ENCODE results near the gene CWC22. TPM values are rescaled to one million over a fixed set of nuclear protein-coding genes. Genes with fewer than 3 reads are reported as not detected.

Gene CWC22
- total RNA-seq, 1 donor from 2014 or later: 18.0 TPM

DNA sequence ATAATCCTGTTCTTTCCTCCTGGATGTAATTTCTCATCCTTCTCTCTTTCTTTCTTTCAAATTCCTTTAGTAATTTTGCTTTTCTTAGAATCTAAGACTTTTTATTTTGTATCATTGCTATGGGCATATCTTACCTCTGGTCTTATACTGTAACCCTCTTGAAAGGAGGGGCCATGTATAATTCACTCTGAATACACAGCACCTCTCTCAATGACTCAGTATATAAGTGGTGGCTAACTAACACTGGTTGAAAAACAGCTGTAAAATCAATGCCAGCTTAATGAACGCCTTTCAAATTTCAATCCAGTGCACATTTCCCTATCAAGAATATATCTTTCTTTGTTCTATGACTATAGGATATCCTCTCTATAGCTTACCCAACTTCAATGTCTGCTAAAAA, 53.7 kb downstream of the CWC22 start:
- DNase-seq (ENCODE audit: low read depth): no peak
- Histone ChIP-seq H3K36me3 (ENCODE audit: control insufficient read depth, insufficient read depth, low read length) (no peaks in the 10 kb centered on the region), H3K4me3 (ENCODE audit: low read depth, low read length) (no peak overlapping the region), H3K27me3 (ENCODE audit: control insufficient read depth, insufficient read depth, low read length) (no peaks in the 10 kb centered on the region)
- TF ChIP-seq, protein P1, sequence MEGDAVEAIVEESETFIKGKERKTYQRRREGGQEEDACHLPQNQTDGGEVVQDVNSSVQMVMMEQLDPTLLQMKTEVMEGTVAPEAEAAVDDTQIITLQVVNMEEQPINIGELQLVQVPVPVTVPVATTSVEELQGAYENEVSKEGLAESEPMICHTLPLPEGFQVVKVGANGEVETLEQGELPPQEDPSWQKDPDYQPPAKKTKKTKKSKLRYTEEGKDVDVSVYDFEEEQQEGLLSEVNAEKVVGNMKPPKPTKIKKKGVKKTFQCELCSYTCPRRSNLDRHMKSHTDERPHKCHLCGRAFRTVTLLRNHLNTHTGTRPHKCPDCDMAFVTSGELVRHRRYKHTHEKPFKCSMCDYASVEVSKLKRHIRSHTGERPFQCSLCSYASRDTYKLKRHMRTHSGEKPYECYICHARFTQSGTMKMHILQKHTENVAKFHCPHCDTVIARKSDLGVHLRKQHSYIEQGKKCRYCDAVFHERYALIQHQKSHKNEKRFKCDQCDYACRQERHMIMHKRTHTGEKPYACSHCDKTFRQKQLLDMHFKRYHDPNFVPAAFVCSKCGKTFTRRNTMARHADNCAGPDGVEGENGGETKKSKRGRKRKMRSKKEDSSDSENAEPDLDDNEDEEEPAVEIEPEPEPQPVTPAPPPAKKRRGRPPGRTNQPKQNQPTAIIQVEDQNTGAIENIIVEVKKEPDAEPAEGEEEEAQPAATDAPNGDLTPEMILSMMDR (IDR thresholded peaks at IDR 0.05; ENCODE audit: insufficient read depth, low read length, poor library complexity, severe bottlenecking): no peak

DNA sequence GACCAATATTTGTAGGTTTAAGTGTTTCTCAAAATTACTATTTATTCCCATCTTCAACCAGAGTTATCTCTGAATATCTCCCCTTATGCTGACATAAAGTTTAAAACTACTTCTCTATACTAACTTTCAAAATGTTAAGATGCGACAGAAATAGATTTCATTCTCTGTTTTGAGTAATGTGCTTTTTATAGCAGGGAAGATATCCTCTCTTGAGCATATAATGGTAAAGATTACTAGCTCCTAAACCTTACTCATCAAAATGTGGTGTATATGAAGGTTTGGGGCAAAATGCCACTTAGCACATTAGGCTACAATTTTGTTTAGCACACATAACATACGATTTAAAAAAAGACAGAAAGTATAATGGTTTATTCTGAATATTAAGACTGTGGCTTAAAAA, 54.4 kb downstream of the CWC22 start:
- DNase-seq (ENCODE audit: low read depth): no peak
- H3K36me3 ChIP-seq (ENCODE audit: control insufficient read depth, insufficient read depth, low read length): no peaks in the 10 kb centered on the region
- TF ChIP-seq, protein P1 (IDR thresholded peaks at IDR 0.05; ENCODE audit: insufficient read depth, low read length, poor library complexity, severe bottlenecking): no peak
- H3K4me3 ChIP-seq (ENCODE audit: low read depth, low read length): no peak overlapping the region
- H3K27me3 ChIP-seq (ENCODE audit: control insufficient read depth, insufficient read depth, low read length): no peaks in the 10 kb centered on the region

DNA sequence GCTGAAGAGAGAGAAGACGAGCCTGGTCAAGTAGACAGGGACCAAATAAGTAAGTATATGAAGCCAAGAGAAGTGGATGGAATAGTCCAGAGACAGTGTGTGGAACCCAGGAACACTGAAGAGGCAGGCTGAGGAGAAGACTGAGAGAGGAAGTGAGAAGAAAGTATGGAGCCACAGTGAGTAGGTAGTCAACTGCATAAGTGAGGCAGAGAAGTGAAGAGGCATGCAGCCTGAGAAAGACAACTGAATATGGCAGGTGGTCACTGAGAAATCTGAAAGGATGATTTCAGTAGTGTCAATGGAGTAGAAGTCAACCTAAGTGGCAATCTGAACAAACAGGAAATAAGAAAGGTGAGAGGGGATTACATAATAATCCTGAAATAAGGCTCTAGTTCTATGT, 55.4 kb downstream of the CWC22 start:
- Histone ChIP-seq H3K4me3 (ENCODE audit: low read depth, low read length) (no peak overlapping the region), H3K36me3 (ENCODE audit: control insufficient read depth, insufficient read depth, low read length) (no peaks in the 10 kb centered on the region), H3K27me3 (ENCODE audit: control insufficient read depth, insufficient read depth, low read length) (no peaks in the 10 kb centered on the region)
- TF ChIP-seq, protein P1 (IDR thresholded peaks at IDR 0.05; ENCODE audit: insufficient read depth, low read length, poor library complexity, severe bottlenecking): no peak
- DNase-seq (ENCODE audit: low read depth): no peak

DNA sequence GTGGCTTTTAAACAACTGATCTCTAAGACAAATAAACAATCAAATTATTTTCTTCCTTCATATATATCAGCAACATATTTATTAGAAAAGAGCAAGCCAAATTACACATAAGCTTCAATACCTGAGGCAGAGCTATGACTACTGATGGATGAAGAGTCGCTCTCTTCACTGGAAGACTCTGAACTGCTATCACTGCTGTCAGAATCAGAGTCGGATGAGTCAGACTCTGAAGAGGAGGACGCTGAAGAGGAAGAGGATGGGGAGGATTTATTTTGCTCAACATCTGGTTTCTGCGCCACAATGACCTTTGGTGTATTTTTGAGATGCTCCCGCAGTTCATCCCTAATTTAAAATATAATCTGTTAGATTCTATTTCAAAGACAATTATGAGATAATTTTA, 56.7 kb downstream of the CWC22 start:
- Histone ChIP-seq H3K36me3 (ENCODE audit: control insufficient read depth, insufficient read depth, low read length) (no peaks in the 10 kb centered on the region), H3K27me3 (ENCODE audit: control insufficient read depth, insufficient read depth, low read length) (no peaks in the 10 kb centered on the region), H3K4me3 (ENCODE audit: low read depth, low read length) (no peak overlapping the region)
- no peak for DNase-seq (ENCODE audit: low read depth)
- TF ChIP-seq, protein P1 (IDR thresholded peaks at IDR 0.05; ENCODE audit: insufficient read depth, low read length, poor library complexity, severe bottlenecking): no peak

DNA sequence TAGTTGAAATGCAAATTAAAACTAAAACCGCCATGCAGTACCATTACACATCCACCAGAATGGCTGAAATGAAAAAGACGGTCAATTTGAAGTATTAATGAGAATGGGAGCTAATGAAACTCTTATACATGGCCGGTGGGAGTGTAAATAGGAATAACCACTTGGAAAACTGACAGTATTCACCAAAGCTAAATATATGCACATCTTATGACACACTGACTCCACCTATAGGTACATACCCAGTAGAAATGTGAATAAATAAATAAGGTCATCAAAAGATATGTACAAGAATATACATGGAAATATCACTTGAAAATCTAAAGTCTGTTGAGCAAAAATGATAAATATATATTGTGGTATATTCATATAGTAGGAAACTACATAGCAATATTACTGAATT, 57.7 kb downstream of the CWC22 start:
- TF ChIP-seq, protein P1 (IDR thresholded peaks at IDR 0.05; ENCODE audit: insufficient read depth, low read length, poor library complexity, severe bottlenecking): no peak
- Histone ChIP-seq H3K4me3 (ENCODE audit: low read depth, low read length) (no peak overlapping the region), H3K36me3 (ENCODE audit: control insufficient read depth, insufficient read depth, low read length) (no peaks in the 10 kb centered on the region), H3K27me3 (ENCODE audit: control insufficient read depth, insufficient read depth, low read length) (no peaks in the 10 kb centered on the region)
- no peak for DNase-seq (ENCODE audit: low read depth)

DNA sequence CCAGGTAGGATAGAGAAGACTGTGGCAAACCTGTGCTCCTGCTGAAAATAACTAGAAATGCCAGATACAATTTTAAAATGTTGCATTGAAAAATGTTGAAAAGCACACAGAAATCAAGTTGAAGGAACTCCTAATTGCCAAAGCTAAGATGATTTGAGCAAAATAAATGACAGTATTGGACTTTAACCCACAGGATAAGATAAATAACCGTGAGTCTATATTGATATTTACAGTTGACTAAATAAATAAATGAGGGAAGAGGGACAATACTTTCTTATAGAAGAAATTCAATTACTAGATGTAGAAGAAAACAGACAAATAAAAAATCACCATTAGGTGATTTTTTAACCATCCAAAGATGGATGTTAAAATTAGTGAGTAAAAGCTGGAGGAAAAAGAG, 59.0 kb downstream of the CWC22 start:
- no peak for DNase-seq (ENCODE audit: low read depth)
- Histone ChIP-seq H3K27me3 (ENCODE audit: control insufficient read depth, insufficient read depth, low read length) (no peaks in the 10 kb centered on the region), H3K4me3 (ENCODE audit: low read depth, low read length) (no peak overlapping the region), H3K36me3 (ENCODE audit: control insufficient read depth, insufficient read depth, low read length) (no peaks in the 10 kb centered on the region)
- TF ChIP-seq, protein P1 (IDR thresholded peaks at IDR 0.05; ENCODE audit: insufficient read depth, low read length, poor library complexity, severe bottlenecking): no peak

Data from kidney epithelial cell (primary cell).